H9 (cell line): ENCODE data around the gene DAB2IP. TPM values are rescaled to one million over a fixed set of nuclear protein-coding genes. Genes with fewer than 3 reads are reported as not detected.

Source experiments
- DNase-seq: peaks from one replicate; pipeline ENCODE4 v3.0.0-alpha.2; 2017
- H2AFZ ChIP-seq: one replicate; pipeline ENCODE4 v1.6.1; 2013; ENCODE audit warnings: mild to moderate bottlenecking, low read length, control low read depth, moderate library complexity
- H2AK5ac ChIP-seq: 2 replicates; pipeline ENCODE4 v1.6.1; 2013; ENCODE audit warnings: low read length, control low read depth, mixed read lengths; ENCODE audit not compliant: insufficient read length
- H2BK120ac ChIP-seq: one replicate; pipeline ENCODE4 v1.6.1; 2013; ENCODE audit warnings: low read depth, mild to moderate bottlenecking, low read length, control low read depth, inconsistent platforms; ENCODE audit not compliant: poor library complexity, severe bottlenecking
- H2BK12ac ChIP-seq: 2 replicates; pipeline ENCODE4 v1.6.1; 2013; ENCODE audit warnings: low read length, control low read depth, mixed read lengths, low read depth; ENCODE audit not compliant: insufficient read length
- H2BK15ac ChIP-seq: 2 replicates; pipeline ENCODE4 v1.6.1; 2013; ENCODE audit warnings: low read depth, low read length, control low read depth
- H2BK20ac ChIP-seq: one replicate; pipeline ENCODE4 v1.6.1; 2013; ENCODE audit warnings: low read depth, mild to moderate bottlenecking, low read length, control low read depth, inconsistent platforms; ENCODE audit not compliant: poor library complexity, severe bottlenecking
- H2BK5ac ChIP-seq: 2 replicates; pipeline ENCODE4 v1.6.1; 2013; ENCODE audit warnings: low read length, control low read depth, mixed read lengths; ENCODE audit not compliant: insufficient read length
- H3K14ac ChIP-seq: 2 replicates; pipeline ENCODE4 v1.6.1; 2013; ENCODE audit warnings: low read length, control low read depth; ENCODE audit not compliant: insufficient read depth
- H3K18ac ChIP-seq: 2 replicates; pipeline ENCODE4 v1.6.1; 2013; ENCODE audit warnings: low read depth, mild to moderate bottlenecking, mixed read lengths, low read length, control low read depth; ENCODE audit not compliant: insufficient read length
- H3K23ac ChIP-seq: 2 replicates; pipeline ENCODE4 v1.6.1; 2013; ENCODE audit warnings: low read length, control low read depth, mixed read lengths, low read depth; ENCODE audit not compliant: insufficient read length
- H3K23me2 ChIP-seq: 2 replicates; pipeline ENCODE4 v1.6.1; 2013; ENCODE audit warnings: low read depth, mild to moderate bottlenecking, mixed read lengths, low read length, control low read depth; ENCODE audit not compliant: insufficient read length, poor library complexity, severe bottlenecking
- H3K27ac ChIP-seq: 2 replicates; pipeline ENCODE4 v1.5.1; 2013; ENCODE audit warnings: low read length, control low read depth, mixed read lengths, low read depth; ENCODE audit not compliant: insufficient read length
- H3K27me3 ChIP-seq: 2 replicates; pipeline ENCODE4 v1.6.1; 2013; ENCODE audit warnings: low read length, control low read depth, inconsistent platforms; ENCODE audit not compliant: insufficient read depth
- H3K4ac ChIP-seq: 2 replicates; pipeline ENCODE4 v1.6.1; 2013; ENCODE audit warnings: low read depth, mild to moderate bottlenecking, control low read depth, inconsistent platforms, low read length, moderate library complexity
- H3K4me1 ChIP-seq: 2 replicates; pipeline ENCODE4 v1.6.1; 2013; ENCODE audit warnings: low read length, control low read depth, inconsistent platforms; ENCODE audit not compliant: insufficient read depth
- H3K4me2 ChIP-seq: 2 replicates; pipeline ENCODE4 v1.6.1; 2013; ENCODE audit warnings: low read length, control low read depth, mixed read lengths; ENCODE audit not compliant: insufficient read length, insufficient read depth
- H3K56ac ChIP-seq: 2 replicates; pipeline ENCODE4 v1.6.1; 2013; ENCODE audit warnings: low read depth, mild to moderate bottlenecking, mixed read lengths, low read length, control low read depth; ENCODE audit not compliant: insufficient read length
- H3K79me1 ChIP-seq: 2 replicates; pipeline ENCODE4 v1.6.1; 2013; ENCODE audit warnings: low read depth, mild to moderate bottlenecking, moderate library complexity, low read length, control low read depth, inconsistent platforms; ENCODE audit not compliant: insufficient read depth, poor library complexity, severe bottlenecking
- H3K79me2 ChIP-seq: 2 replicates; pipeline ENCODE4 v1.6.1; 2013; ENCODE audit warnings: low read length, control low read depth, inconsistent platforms; ENCODE audit not compliant: insufficient read depth
- H3K9ac ChIP-seq: 2 replicates; pipeline ENCODE4 v1.6.1; 2013; ENCODE audit warnings: low read length, control low read depth, mixed read lengths; ENCODE audit not compliant: insufficient read length; ENCODE audit errors: extremely low read depth
- H3K9me3 ChIP-seq: one replicate; pipeline ENCODE4 v1.6.1; 2013; ENCODE audit warnings: low read depth, low read length, inconsistent platforms; ENCODE audit not compliant: control insufficient read depth
- H3T11ph ChIP-seq: one replicate; pipeline ENCODE4 v1.6.1; 2013; ENCODE audit warnings: mild to moderate bottlenecking, low read length, control low read depth, inconsistent platforms
- H4K20me1 ChIP-seq: one replicate; pipeline ENCODE4 v1.6.1; 2013; ENCODE audit not compliant: control insufficient read depth, insufficient read length, insufficient read depth
- H4K5ac ChIP-seq: 2 replicates; pipeline ENCODE4 v1.6.1; 2013; ENCODE audit warnings: low read depth, mild to moderate bottlenecking, mixed read lengths, low read length, control low read depth; ENCODE audit not compliant: insufficient read length
- H4K8ac ChIP-seq: replicated peaks from 2 replicates; pipeline ENCODE4 v1.6.1; 2013; ENCODE audit warnings: low read length, control low read depth, mixed read lengths, low read depth; ENCODE audit not compliant: insufficient read length
- H4K91ac ChIP-seq: 2 replicates; pipeline ENCODE4 v1.6.1; 2013; ENCODE audit warnings: low read depth, mild to moderate bottlenecking, moderate library complexity, mixed read lengths, low read length, control low read depth; ENCODE audit not compliant: insufficient read length
- H3K27ac Mint-ChIP-seq, 3 experiments: 2 replicates in 2 of 3; 3 replicates in 1 of 3; pipeline ENCODE4 v1.8.0; 2020 to 2021; ENCODE audit warnings: mixed read lengths in 3 of 3, mild to moderate bottlenecking in 1 of 3, moderate library complexity in 1 of 3
- H3K27me3 Mint-ChIP-seq: 2 replicates; pipeline ENCODE4 v1.8.0; 2021; ENCODE audit warnings: low read depth, mild to moderate bottlenecking, moderate library complexity, mixed read lengths
- H3K36me3 Mint-ChIP-seq, 3 experiments: 2 replicates in 2 of 3; 3 replicates in 1 of 3; pipeline ENCODE4 v1.8.0; 2020 to 2021; ENCODE audit warnings: low read depth in 3 of 3, mixed read lengths in 3 of 3; ENCODE audit not compliant: insufficient read depth in 1 of 3
- H3K4me1 Mint-ChIP-seq, 2 experiments: 2 replicates each; pipeline ENCODE4 v1.8.0; 2020; ENCODE audit warnings: mixed read lengths in 2 of 2
- H3K4me3 Mint-ChIP-seq, 2 experiments: 2 replicates in 1 of 2; 3 replicates in 1 of 2; pipeline ENCODE4 v1.8.0; 2020 to 2021; ENCODE audit warnings: mild to moderate bottlenecking in 2 of 2, mixed read lengths in 2 of 2, moderate library complexity in 1 of 2
- H3K9me3 Mint-ChIP-seq, 2 experiments: 2 replicates in 1 of 2; 3 replicates in 1 of 2; pipeline ENCODE4 v1.8.0; 2020; ENCODE audit warnings: mild to moderate bottlenecking in 2 of 2, mixed read lengths in 2 of 2, moderate library complexity in 1 of 2
- WGBS: extraction: QIAGEN DNeasy Blood & Tissue Kit; methylation state at CpG from one replicate; pipeline ENCODE4 v1.1.7; 2013; ENCODE audit warnings: missing lambda C conversion rate, low lambda C conversion rate, mixed read lengths; ENCODE audit not compliant: insufficient read length; ENCODE audit errors: extremely low coverage; 5-methylcytosine and 5-hydroxymethylcytosine counted together
- total RNA-seq: library from RNA; stranded (reverse); gene quantifications from 2 replicates; pipeline ENCODE4 v1.2.1, GENCODE V29; 2021
- TF ChIP-seq, protein P1 (sequence below): fragments of 200-600 bp; sonication (generic); conservative IDR thresholded peaks from 3 replicates; pipeline ENCODE4 v1.8.0; 2021; ENCODE audit warnings: antibody characterized with exemption, mild to moderate bottlenecking

The DAB2IP gene
- total RNA-seq, 1 experiment from 2014 or later, result 22.6 TPM

DNA sequence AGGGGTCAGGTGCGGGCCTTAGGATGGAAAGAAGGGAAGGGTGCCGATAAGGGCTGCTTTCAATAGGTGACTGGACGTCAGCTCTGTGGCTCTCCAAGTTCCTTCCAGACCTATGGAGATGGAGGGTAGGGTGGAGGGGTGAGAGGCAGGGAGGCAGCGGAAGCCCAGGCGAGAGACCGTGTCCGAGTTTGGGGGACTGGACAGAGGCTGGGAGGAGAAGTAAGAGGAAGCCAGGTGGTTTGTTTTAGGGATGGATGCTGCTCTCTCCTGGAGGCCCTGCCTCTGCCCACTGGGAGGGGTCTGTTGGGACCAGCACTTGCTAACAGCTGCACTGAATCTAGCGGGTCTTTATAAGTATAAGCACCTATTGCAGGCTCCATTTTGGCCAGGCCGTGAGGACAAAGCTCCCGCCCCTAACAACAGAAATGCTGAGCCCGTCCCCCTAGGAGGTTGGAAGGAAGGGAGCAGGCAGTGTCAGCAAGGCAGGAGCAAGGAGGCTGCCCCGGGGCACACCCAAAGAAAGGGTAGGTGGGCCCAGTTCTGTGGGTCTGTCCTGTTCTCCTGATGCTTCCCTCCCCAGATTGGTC, 167.5 kb downstream of the DAB2IP start:
- DNase-seq, result no peak
- Histone ChIP-seq H3K4me1 (peaks cover 7% of the 10 kb centered on the region; the same call in 1 of the 2 replicates), H3K79me2 (no peaks in the 10 kb centered on the region), H3K4ac (no peak overlapping the region), H4K5ac (no peak overlapping the region), H3K4me2 (no peak overlapping the region), H2BK120ac (no peak overlapping the region), H2BK15ac (no peak overlapping the region), H3K27me3 (no peaks in the 10 kb centered on the region), H4K8ac (no peak overlapping the region), H2AK5ac (no peak overlapping the region), H2AFZ (no peak overlapping the region), H3T11ph (no peak overlapping the region), H3K9me3 (no peaks in the 10 kb centered on the region), H4K91ac (no peak overlapping the region), H2BK20ac (no peak overlapping the region), H3K23me2 (no peaks in the 10 kb centered on the region), H2BK12ac (no peak overlapping the region), H3K23ac (no peak overlapping the region), H3K56ac (no peak overlapping the region), H3K9ac (no peak overlapping the region), H3K27ac (no peak overlapping the region), H4K20me1 (no peaks in the 10 kb centered on the region), H2BK5ac (no peak overlapping the region), H3K14ac (no peak overlapping the region), H3K18ac (no peak overlapping the region), H3K79me1 (no peaks in the 10 kb centered on the region)
- Mint-ChIP-seq H3K4me3 (peak overlapping the region in 1 of 2 experiments; percentile 60; a peak in 2 of 5 replicates), H3K36me3 (no peaks in the 10 kb centered on the region), H3K27ac (no peak overlapping the region), H3K9me3 (peaks cover 0 to 4% of the 10 kb centered on the region in 2 experiments; a peak in 2 of 5 replicates), H3K27me3 (peaks cover 10% of the 10 kb centered on the region), H3K4me1 (peaks cover 39 to 57% of the 10 kb centered on the region in 2 experiments)
- TF ChIP-seq, protein P1, sequence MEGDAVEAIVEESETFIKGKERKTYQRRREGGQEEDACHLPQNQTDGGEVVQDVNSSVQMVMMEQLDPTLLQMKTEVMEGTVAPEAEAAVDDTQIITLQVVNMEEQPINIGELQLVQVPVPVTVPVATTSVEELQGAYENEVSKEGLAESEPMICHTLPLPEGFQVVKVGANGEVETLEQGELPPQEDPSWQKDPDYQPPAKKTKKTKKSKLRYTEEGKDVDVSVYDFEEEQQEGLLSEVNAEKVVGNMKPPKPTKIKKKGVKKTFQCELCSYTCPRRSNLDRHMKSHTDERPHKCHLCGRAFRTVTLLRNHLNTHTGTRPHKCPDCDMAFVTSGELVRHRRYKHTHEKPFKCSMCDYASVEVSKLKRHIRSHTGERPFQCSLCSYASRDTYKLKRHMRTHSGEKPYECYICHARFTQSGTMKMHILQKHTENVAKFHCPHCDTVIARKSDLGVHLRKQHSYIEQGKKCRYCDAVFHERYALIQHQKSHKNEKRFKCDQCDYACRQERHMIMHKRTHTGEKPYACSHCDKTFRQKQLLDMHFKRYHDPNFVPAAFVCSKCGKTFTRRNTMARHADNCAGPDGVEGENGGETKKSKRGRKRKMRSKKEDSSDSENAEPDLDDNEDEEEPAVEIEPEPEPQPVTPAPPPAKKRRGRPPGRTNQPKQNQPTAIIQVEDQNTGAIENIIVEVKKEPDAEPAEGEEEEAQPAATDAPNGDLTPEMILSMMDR, result no peak
- no CpG with 5 or more reads among the region's 12 CpGs for WGBS
